GM19395 (cell line): ENCODE results near the gene NCMAP.
"Not testable (repeated sequence)": the region's sequence is repeated elsewhere in the genome, so short reads cannot be mapped to it uniquely, and the experiment has no call there.

Source experiments
- ATAC-seq: cut with Tn5 transposase; IDR thresholded peaks from one replicate; pipeline ENCODE4 v1.9.1; 2021; ENCODE audit warnings: mild to moderate bottlenecking, moderate library complexity; ENCODE audit not compliant: unreplicated experiment

The NCMAP gene

GRCh38 chr1:24541711-24542346, 14.1 kb upstream of the NCMAP start:
- no peak for ATAC-seq

GRCh38 chr1:24544239-24544638, 11.6 kb upstream of the NCMAP start:
- no peak for ATAC-seq

GRCh38 chr1:24545662-24546061, 10.2 kb upstream of the NCMAP start:
- ATAC-seq = no peak

DNA sequence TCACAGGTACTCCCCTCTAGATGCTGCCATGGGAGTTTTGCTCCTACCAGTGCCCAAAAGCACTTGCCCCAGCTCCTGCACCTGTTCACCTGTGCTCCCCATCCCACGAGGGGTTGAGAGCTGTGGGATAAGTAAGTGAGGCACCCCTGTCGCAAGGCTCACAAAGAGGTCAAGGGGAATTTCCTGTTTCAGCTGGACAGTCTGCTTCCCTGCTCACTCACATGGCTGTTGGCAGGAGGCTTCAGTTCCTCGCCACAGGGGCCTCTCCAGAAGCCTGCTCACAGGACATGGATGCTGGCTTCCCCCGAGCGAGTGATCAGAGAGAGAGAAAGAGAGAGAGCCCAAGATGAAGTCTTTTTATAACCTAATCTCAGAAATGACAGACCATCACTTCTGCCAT, 8.7 kb upstream of the NCMAP start:
- no peak for ATAC-seq

GRCh38 chr1:24548070-24548469, 7.8 kb upstream of the NCMAP start:
- ATAC-seq = no peak

DNA sequence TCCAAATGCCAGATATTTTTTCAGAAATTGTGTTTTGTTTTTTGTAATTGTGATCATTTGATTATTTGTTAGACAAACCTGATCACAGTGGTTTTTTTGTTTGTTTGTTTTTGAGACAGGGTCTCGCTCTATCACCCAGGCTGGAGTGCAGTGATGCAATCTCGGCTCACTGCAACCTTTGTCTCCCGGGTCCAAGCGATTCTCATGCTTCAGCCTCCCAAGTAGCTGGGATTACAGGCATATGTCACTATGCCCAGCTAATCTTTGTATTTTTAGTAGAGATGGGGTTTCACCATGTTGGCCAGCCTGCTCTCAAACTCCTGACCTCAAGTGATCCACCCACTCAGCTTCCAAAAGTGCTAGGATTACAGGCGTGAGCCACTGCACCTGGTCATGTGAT, 6.7 kb upstream of the NCMAP start:
- not testable (repeated sequence) for ATAC-seq

GRCh38 chr1:24551290-24551959, 4.5 kb upstream of the NCMAP start:
- no peak for ATAC-seq

DNA sequence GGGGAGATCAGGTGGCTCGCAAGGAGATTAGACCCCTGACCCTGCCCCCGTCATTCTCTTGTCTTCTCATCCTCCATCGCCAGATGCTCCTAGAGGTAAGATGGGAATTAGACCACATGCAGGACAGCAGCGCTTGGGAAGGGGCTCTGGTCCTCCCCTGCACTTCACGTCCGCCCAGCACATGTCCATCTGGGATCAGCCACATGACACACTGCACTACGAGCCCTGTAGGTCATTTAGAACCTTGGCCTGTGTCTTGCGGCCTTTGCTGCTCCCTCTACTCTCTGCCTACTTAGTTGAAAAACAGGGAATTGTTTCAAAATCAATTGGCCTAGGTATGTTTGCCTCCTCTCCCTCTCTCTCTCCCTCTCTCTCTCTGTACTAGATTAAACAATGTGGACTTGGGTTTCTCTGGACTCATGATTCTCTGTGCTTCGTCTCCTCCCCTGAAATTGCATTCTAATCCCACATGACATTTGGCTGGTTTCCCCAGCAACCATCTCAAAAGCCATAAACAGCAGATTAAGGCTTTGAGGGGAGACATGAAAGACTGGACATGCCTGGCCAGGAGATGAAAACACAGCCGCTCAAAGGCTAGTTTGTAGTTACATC, 3.8 kb upstream of the NCMAP start:
- no peak for ATAC-seq

DNA sequence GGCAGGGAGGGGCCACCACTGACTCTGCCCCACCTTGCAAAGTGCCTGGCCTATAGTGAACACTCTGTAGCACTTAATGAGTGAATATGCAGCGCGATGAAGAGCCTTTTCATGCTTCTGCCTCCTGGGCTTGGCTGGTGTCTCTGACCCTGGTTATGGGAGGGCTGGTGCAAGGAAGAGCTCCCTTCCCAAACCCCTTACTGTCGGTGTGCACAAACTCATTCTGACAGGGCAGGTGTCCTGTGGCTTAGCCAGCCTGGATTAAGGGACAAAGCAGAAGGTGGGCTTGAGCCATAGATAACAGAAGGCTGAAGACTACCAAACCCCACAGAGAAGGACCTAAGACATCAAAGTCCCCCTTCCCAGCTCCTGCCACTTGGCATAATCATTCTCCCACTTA, 2.0 kb upstream of the NCMAP start:
- no peak for ATAC-seq

DNA sequence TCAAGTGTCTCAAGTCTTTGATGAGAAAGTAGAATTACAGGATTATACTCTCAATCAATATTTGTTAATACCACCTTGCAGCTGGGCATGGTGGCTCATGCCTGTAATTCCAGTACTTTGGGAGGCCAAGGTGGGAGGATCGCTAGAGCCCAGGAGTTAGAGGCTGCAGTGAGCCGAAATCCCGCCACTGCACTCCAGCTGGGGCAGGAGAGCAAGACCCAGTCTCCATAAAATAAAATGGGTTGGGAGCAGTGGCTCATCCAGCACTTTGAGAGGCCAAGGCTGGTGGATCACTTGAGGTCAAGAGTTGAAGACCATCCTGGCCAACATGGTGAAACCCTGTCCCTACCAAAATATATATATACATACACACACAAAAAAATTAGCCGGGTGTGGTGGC, 1.2 kb upstream of the NCMAP start:
- ATAC-seq = no peak

DNA sequence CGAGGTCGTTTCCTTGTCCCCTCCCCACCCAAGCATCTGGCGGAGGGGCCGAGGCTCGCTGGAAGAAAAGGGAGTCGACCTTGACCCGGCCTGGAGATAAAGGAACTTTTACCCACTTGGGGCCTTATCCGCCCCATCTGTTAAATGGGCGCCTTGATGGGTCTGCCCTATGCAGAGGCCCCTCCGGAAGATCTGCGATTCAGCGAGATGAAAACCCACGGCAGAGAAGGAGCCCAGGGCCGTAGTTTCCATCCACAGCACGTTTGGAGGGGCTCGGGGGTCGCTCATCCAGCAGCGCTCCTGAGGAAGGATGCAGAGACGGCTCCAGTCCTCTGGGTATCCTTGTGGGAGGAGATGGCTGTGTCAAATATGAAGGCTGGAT, 518 bp downstream of the NCMAP start:
- no peak for ATAC-seq

DNA sequence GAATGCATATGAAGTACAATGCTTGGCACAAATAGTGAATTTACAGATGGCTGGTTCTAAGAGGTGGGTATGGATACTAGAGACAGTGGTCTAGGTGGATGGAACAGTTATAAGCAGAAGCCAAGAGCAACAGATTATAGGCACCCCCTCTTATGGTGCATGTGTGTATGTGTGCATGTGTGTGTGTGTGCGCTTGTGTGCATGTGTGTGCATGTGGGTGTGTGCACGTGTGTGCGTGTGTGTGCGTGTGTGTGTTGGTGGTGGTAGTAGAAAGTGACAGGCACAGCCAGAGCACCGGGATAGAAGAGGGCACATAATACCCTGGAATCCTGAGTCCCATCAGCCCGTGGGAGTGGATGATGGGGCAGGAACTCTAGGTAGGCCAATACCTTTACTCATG, 1.3 kb downstream of the NCMAP start:
- ATAC-seq = no peak

- ATAC-seq = no peak
These were observed 1.8 kb downstream of the NCMAP start for GRCh38 chr1:24557711-24558131.

DNA sequence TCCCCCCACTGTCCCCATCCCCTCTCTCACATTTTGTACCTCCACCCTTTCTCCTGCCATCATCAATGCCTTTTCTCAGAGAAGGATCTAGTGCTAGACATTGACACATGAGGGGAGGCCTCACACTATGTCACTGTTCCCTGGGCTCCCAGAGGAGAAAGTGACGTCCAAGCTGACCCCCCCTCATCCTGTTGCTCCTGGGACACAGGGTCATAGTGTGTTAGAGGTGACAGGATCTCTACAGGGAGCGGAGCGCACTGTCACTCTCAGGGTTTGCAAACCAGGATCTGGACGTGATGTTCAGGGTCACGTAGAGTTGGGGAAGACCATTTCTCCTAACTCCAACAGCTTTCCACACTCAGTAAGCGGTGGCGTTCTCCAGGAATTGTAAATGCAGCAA, 2.6 kb downstream of the NCMAP start:
- ATAC-seq = no peak

- ATAC-seq = no peak
These were observed 3.3 kb downstream of the NCMAP start for GRCh38 chr1:24558902-24559791.

GRCh38 chr1:24560361-24560760, 4.5 kb downstream of the NCMAP start:
- ATAC-seq = no peak

DNA sequence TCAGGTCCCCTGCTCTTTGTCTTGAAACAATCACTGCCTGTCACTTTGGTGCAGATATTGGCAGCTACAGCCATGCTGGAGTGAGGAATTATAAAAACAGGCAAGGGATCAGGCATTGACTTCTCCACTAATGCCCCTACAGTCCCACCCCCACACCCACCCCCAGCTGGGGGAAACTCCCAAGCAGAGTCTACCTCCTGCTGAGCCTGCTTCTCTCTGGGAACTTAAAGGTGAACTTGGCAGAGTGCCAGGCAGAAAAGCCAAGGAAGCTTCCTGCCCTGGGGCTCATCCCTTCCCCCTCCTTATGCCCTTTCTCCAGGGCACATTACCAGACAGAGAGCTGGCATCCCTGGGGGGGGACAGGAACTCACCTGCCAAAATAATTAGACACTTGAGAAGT, 6.7 kb downstream of the NCMAP start:
- no peak for ATAC-seq

GRCh38 chr1:24564695-24565094, 8.8 kb downstream of the NCMAP start:
- no peak for ATAC-seq

GRCh38 chr1:24566236-24566867, 10.5 kb downstream of the NCMAP start:
- ATAC-seq = no peak

DNA sequence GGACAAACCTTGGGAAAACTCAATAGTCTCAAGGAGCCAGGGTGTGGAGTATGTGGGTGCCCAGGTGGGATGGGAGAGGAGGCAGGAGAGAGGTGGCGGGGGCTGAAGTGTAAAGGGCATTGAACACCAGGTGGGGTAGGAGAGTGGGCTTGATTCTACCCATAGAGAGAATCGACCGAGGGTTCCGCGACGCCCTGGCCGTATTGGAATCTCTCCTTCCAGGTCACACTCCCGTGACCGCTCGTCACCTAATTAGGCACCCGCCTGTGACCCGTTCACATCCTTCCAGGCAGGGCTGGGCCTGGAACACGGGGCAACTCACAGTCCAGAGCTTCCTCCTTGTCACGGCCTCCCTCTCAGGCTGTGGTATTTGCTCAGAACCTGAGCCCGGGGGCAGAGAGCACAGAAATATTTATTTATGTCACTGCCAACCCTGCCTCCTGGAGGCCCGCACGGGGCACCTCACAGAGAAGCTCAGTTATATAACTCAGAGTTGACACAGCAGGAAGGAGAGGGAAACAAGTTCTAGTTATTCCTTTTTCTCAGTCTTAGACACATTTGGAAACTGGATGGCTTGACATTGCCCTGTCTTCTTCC, 12.0 kb downstream of the NCMAP start:
- ATAC-seq = no peak

- no peak for ATAC-seq
These were observed 12.6 kb downstream of the NCMAP start for GRCh38 chr1:24568475-24568874.
